ENCODE measurements around the gene TNIP1.

Gene TNIP1

GRCh38 chr5:151038412-151038745 lies 42.5 kb downstream of the TNIP1 start:
- no peak for DNase-seq

- DNase-seq, result no peak
Measured at GRCh38 chr5:151037561-151038411, 43.0 kb downstream of the TNIP1 start.

- DNase-seq, result no peak
Measured at GRCh38 chr5:151036556-151036955, 44.3 kb downstream of the TNIP1 start.

GRCh38 chr5:151034422-151035379 lies 46.1 kb downstream of the TNIP1 start:
- no peak for DNase-seq

GRCh38 chr5:151033217-151033934 lies 47.5 kb downstream of the TNIP1 start:
- no peak for DNase-seq

- no peak for DNase-seq
Measured at GRCh38 chr5:151031554-151031953, 49.3 kb downstream of the TNIP1 start.

- no peak for DNase-seq
Measured at GRCh38 chr5:151030379-151030778, 50.5 kb downstream of the TNIP1 start.

- DNase-seq, result no peak
Measured at GRCh38 chr5:151030056-151030336, 50.8 kb downstream of the TNIP1 start.

- no peak for DNase-seq
Measured at GRCh38 chr5:151029179-151030055, 51.4 kb downstream of the TNIP1 start.

GRCh38 chr5:151028717-151029116 lies 52.1 kb downstream of the TNIP1 start:
- no peak for DNase-seq

- no peak for DNase-seq
Measured at GRCh38 chr5:151027961-151028479, 52.8 kb downstream of the TNIP1 start.

- no peak for DNase-seq
Measured at GRCh38 chr5:151026679-151027078, 54.2 kb downstream of the TNIP1 start.

- DNase-seq, result no peak
Measured at GRCh38 chr5:151026088-151026487, 54.7 kb downstream of the TNIP1 start.

GRCh38 chr5:151025250-151025606 lies 55.6 kb downstream of the TNIP1 start:
- no peak for DNase-seq

- DNase-seq, result no peak
Measured at GRCh38 chr5:151024440-151025249, 56.2 kb downstream of the TNIP1 start.

- DNase-seq, result no peak
Measured at GRCh38 chr5:151023651-151024050, 57.2 kb downstream of the TNIP1 start.

GRCh38 chr5:151023047-151023615 lies 57.7 kb downstream of the TNIP1 start:
- no peak for DNase-seq

- DNase-seq, result no peak
Measured at GRCh38 chr5:151022511-151023018, 58.3 kb downstream of the TNIP1 start.

- no peak for DNase-seq
Measured at GRCh38 chr5:151021746-151022145, 59.1 kb downstream of the TNIP1 start.

- no peak for DNase-seq
Measured at GRCh38 chr5:151020304-151021110, 60.3 kb downstream of the TNIP1 start, which contains the start of gene GPX3. Gene GPX3 (plus strand): TSS chr5:151020591. CDS start chr5:151020655, 64 bp downstream.

All from NCI-H446 treated with DMSO at 0.1 percent for 48 hours (cell line).